Cardiac fibroblast (primary cell): ENCODE data around the gene RFC3.

Source experiments
- DNase-seq, 2 donors: peaks; one replicate each; pipeline versions ENCODE4 v3.0.0 to v3.0.0-alpha.2; 2010; ENCODE audit warnings: low read depth in 2 of 2
- H3K4me3 ChIP-seq, 2 donors: replicated peaks in 1 of 2; 1 replicate in 1 of 2; 2 replicates in 1 of 2; pipeline ENCODE4 v1.5.1; 2011; ENCODE audit warnings: low read depth in 2 of 2, low read length in 2 of 2, mild to moderate bottlenecking in 2 of 2, moderate library complexity in 1 of 2
- TF ChIP-seq, protein P1 (sequence below): IDR thresholded peaks from one replicate; pipeline ENCODE4 v1.5.1; 2011; ENCODE audit warnings: low read depth, mild to moderate bottlenecking, low read length, inconsistent platforms

Gene RFC3

GRCh38 chr13:33846303-33847062 is 28.5 kb downstream of the RFC3 start:
- DNase-seq, result no peak
- no peak overlapping the region for H3K4me3 ChIP-seq
- TF ChIP-seq, protein P1, sequence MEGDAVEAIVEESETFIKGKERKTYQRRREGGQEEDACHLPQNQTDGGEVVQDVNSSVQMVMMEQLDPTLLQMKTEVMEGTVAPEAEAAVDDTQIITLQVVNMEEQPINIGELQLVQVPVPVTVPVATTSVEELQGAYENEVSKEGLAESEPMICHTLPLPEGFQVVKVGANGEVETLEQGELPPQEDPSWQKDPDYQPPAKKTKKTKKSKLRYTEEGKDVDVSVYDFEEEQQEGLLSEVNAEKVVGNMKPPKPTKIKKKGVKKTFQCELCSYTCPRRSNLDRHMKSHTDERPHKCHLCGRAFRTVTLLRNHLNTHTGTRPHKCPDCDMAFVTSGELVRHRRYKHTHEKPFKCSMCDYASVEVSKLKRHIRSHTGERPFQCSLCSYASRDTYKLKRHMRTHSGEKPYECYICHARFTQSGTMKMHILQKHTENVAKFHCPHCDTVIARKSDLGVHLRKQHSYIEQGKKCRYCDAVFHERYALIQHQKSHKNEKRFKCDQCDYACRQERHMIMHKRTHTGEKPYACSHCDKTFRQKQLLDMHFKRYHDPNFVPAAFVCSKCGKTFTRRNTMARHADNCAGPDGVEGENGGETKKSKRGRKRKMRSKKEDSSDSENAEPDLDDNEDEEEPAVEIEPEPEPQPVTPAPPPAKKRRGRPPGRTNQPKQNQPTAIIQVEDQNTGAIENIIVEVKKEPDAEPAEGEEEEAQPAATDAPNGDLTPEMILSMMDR, result no peak

DNA sequence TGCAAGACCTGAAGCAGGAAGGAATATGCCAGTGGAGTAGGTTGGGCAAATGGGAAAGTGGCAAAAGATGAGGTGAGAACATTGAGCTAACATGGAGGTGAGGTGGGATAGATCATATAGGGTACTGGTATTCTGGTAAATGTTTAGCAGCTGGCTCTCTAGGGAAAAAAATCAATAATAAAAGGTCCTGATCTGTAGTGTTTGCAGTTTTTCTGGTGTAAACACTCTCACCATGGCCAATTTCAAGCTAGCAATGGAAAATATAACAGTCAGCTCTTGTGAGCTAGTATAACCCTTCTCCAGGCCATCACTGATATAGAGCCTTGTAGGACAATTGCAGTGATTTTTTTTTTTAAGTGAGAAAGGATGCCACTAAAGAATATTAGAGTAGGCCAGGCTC is 31.3 kb downstream of the RFC3 start:
- no peak for DNase-seq
- H3K4me3 ChIP-seq, result no peak overlapping the region
- TF ChIP-seq, protein P1, result no peak

DNA sequence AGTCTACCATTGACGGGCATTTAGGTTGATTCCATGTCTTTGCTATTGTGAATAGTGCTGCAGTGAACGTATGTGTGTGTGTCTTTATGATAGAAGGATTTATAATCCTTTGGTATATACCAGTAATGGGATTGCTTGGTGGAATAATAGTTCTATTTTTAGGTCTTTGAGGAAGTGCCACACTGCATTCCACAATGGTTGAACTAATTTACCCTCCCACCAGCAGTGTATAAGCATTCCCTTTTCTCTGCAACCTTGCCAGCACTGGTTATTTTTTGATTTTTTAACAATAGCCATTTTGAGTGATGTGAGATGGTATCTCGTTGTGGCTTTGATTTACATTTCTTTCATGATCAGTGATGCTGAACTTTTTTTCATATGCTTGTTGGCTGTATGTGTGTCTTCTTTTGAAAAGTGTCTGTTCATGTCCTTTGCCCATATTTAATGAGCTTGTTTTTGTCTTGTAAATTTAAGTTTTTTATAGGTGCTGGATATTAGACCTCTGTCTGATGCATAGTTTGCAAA is 37.5 kb downstream of the RFC3 start:
- no peak for DNase-seq
- H3K4me3 ChIP-seq, result no peak overlapping the region

DNA sequence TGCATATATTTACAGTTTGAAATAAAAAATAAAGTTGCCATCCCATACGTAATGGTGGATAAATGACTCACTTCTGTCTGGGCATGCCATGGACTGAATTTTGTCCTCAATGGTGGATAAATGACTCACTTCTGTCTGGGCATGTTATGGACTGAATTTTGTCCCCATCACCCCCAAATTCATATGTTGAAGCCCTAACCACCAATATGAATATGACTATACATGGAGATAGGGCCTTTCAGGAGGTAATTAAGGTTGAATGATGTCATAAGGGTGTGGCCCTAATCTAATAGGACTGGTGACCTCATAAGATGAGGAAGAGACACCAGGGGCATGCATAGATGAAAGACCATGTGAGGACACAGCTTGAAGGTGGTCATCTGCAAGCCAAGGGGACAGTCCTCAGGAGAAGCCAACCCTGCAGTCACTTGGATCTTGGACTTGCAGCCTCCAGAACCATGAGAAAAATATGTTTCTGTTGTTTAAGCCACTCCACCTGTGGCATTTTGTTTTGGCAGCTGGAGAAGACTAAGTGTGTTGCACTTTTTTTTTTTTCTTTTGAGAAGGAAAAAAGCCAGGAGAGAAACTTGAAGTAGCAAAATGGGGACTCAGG is 41.8 kb downstream of the RFC3 start:
- no peak overlapping the region for H3K4me3 ChIP-seq
- TF ChIP-seq, protein P1, result no peak
- DNase-seq, result peak in 1 of 2 donors; percentile 25

More for the DNA sequence above, 37.5 kb downstream of the RFC3 start:
- TF ChIP-seq, protein P1, result no peak

- TF ChIP-seq, protein P1, result no peak
- H3K4me3 ChIP-seq, result no peak overlapping the region
- no peak for DNase-seq
These were observed 42.6 kb downstream of the RFC3 start for GRCh38 chr13:33860526-33860925.

GRCh38 chr13:33862016-33862415 is 44.1 kb downstream of the RFC3 start:
- no peak for DNase-seq
- no peak overlapping the region for H3K4me3 ChIP-seq
- TF ChIP-seq, protein P1, result no peak
